ENCODE measurements around the gene CLTRN.

- TF ChIP-seq CTCF (IDR thresholded peaks at IDR 0.05) (no peak), POLR2A (IDR thresholded peaks at IDR 0.05) (no peak)
Observed at GRCh38 chrX:15601932-15602331, 62.7 kb downstream of the CLTRN start.

All from uterus (tissue), 2 donors.